HEK293 (cell line): Measurements from ENCODE around the gene MAP3K12.
A peak's percentile ranks its signal among the peaks of the same experiment; 100 is the strongest.

Experiments used
- HOXC10 ChIP-seq: sonication (generic); formaldehyde crosslinking; IDR thresholded peaks from 2 replicates; pipeline ENCODE4 v1.8.1; 2023; ENCODE audit warnings: mild to moderate bottlenecking, missing genetic modification reagents
- OVOL3 ChIP-seq: fragments of 450-650 bp; formaldehyde crosslinking; IDR thresholded peaks from 2 replicates; pipeline ENCODE4 v1.5.1; 2016; ENCODE audit warnings: missing biosample characterization, missing genetic modification characterization
- PRDM6 ChIP-seq: fragments of 450-650 bp; formaldehyde crosslinking; IDR thresholded peaks from 2 replicates; pipeline ENCODE4 v1.5.1; 2017; ENCODE audit warnings: missing biosample characterization, missing genetic modification characterization
- SALL2 ChIP-seq: fragments of 450-650 bp; formaldehyde crosslinking; IDR thresholded peaks from 2 replicates; pipeline ENCODE4 v1.5.0; 2017; ENCODE audit warnings: missing biosample characterization, mild to moderate bottlenecking, missing genetic modification characterization, borderline replicate concordance
- SCRT1 ChIP-seq: fragments of 450-650 bp; formaldehyde crosslinking; IDR thresholded peaks from 2 replicates; pipeline ENCODE4 v1.5.1; 2016; ENCODE audit warnings: missing biosample characterization, missing genetic modification characterization, borderline replicate concordance
- SETDB1 ChIP-seq: IDR thresholded peaks from one replicate; pipeline ENCODE4 v1.6.1; 2017; ENCODE audit warnings: mild to moderate bottlenecking, low read length, moderate library complexity, mixed read lengths; ENCODE audit not compliant: insufficient read length
- WT1 ChIP-seq: fragments of 450-650 bp; formaldehyde crosslinking; IDR thresholded peaks from 2 replicates; pipeline ENCODE4 v1.5.1; 2016; ENCODE audit warnings: missing biosample characterization, missing genetic modification characterization
- ZBTB1 ChIP-seq: fragments of 450-650 bp; formaldehyde crosslinking; IDR thresholded peaks from 2 replicates; pipeline ENCODE4 v1.5.1; 2016; ENCODE audit warnings: missing biosample characterization, missing genetic modification characterization
- ZBTB20 ChIP-seq: fragments of 450-650 bp; formaldehyde crosslinking; IDR thresholded peaks from 2 replicates; pipeline ENCODE4 v1.5.1; 2016; ENCODE audit warnings: missing biosample characterization, missing genetic modification characterization
- ZBTB8A ChIP-seq: fragments of 450-650 bp; formaldehyde crosslinking; IDR thresholded peaks from 2 replicates; pipeline ENCODE4 v1.5.1; 2016; ENCODE audit warnings: missing biosample characterization, missing genetic modification characterization
- ZNF112 ChIP-seq: fragments of 450-650 bp; formaldehyde crosslinking; IDR thresholded peaks from 2 replicates; pipeline ENCODE4 v1.5.0; 2017; ENCODE audit warnings: missing biosample characterization, missing genetic modification characterization
- ZNF133 ChIP-seq: fragments of 450-650 bp; formaldehyde crosslinking; IDR thresholded peaks from 2 replicates; pipeline ENCODE4 v1.5.1; 2016; ENCODE audit warnings: missing biosample characterization, missing genetic modification characterization
- ZNF155 ChIP-seq: fragments of 450-650 bp; formaldehyde crosslinking; IDR thresholded peaks from 2 replicates; pipeline ENCODE4 v1.5.1; 2016; ENCODE audit warnings: missing biosample characterization, missing genetic modification characterization
- ZNF266 ChIP-seq: fragments of 450-650 bp; formaldehyde crosslinking; IDR thresholded peaks from 2 replicates; pipeline ENCODE4 v1.5.1; 2016; ENCODE audit warnings: missing biosample characterization, missing genetic modification characterization, low read depth
- ZNF292 ChIP-seq: fragments of 450-650 bp; formaldehyde crosslinking; IDR thresholded peaks from 2 replicates; pipeline ENCODE4 v1.5.1; 2016; ENCODE audit warnings: low read depth, missing biosample characterization, missing genetic modification characterization, borderline replicate concordance
- ZNF302 ChIP-seq: fragments of 450-650 bp; formaldehyde crosslinking; IDR thresholded peaks from 2 replicates; pipeline ENCODE4 v1.5.1; 2016; ENCODE audit warnings: missing biosample characterization, missing genetic modification characterization, low read depth
- ZNF324 ChIP-seq: fragments of 450-650 bp; formaldehyde crosslinking; IDR thresholded peaks from 2 replicates; pipeline ENCODE4 v1.5.1; 2016; ENCODE audit warnings: missing biosample characterization, missing genetic modification characterization
- ZNF362 ChIP-seq: fragments of 450-650 bp; formaldehyde crosslinking; IDR thresholded peaks from 2 replicates; pipeline ENCODE4 v1.5.1; 2016; ENCODE audit warnings: missing biosample characterization, missing genetic modification characterization
- ZNF48 ChIP-seq: fragments of 450-650 bp; formaldehyde crosslinking; IDR thresholded peaks from 2 replicates; pipeline ENCODE4 v1.5.1; 2016; ENCODE audit warnings: missing biosample characterization, missing genetic modification characterization
- ZNF501 ChIP-seq: fragments of 450-650 bp; formaldehyde crosslinking; IDR thresholded peaks from 2 replicates; pipeline ENCODE4 v1.5.1; 2016; ENCODE audit warnings: missing biosample characterization, missing genetic modification characterization
- ZNF555 ChIP-seq: fragments of 450-650 bp; formaldehyde crosslinking; conservative IDR thresholded peaks from 2 replicates; pipeline ENCODE4 v1.5.1; 2017; ENCODE audit warnings: missing biosample characterization, mild to moderate bottlenecking, missing genetic modification characterization, inconsistent platforms
- ZNF560 ChIP-seq: fragments of 450-650 bp; formaldehyde crosslinking; IDR thresholded peaks from 2 replicates; pipeline ENCODE4 v1.5.1; 2017; ENCODE audit warnings: missing biosample characterization, missing genetic modification characterization, borderline replicate concordance
- ZNF580 ChIP-seq: fragments of 450-650 bp; formaldehyde crosslinking; IDR thresholded peaks from 2 replicates; pipeline ENCODE4 v1.5.1; 2016; ENCODE audit warnings: missing biosample characterization, missing genetic modification characterization
- ZNF610 ChIP-seq: fragments of 450-650 bp; formaldehyde crosslinking; IDR thresholded peaks from 2 replicates; pipeline ENCODE4 v1.5.1; 2016; ENCODE audit warnings: missing biosample characterization, missing genetic modification characterization, borderline replicate concordance
- ZNF670 ChIP-seq: fragments of 450-650 bp; formaldehyde crosslinking; IDR thresholded peaks from 2 replicates; pipeline ENCODE4 v1.5.1; 2016; ENCODE audit warnings: missing biosample characterization, missing genetic modification characterization, low read depth
- ZNF776 ChIP-seq: fragments of 450-650 bp; formaldehyde crosslinking; IDR thresholded peaks from 2 replicates; pipeline ENCODE4 v1.5.0; 2017; ENCODE audit warnings: missing biosample characterization, missing genetic modification characterization, borderline replicate concordance
- ZNF777 ChIP-seq: fragments of 450-650 bp; formaldehyde crosslinking; IDR thresholded peaks from 2 replicates; pipeline ENCODE4 v1.5.1; 2017; ENCODE audit warnings: missing biosample characterization, missing genetic modification characterization, borderline replicate concordance
- ZNF792 ChIP-seq: fragments of 450-650 bp; formaldehyde crosslinking; IDR thresholded peaks from 2 replicates; pipeline ENCODE4 v1.5.1; 2016; ENCODE audit warnings: missing biosample characterization, missing genetic modification characterization
- ZSCAN4 ChIP-seq: fragments of 450-650 bp; formaldehyde crosslinking; IDR thresholded peaks from 2 replicates; pipeline ENCODE4 v1.5.1; 2017; ENCODE audit warnings: missing biosample characterization, missing genetic modification characterization
- TF ChIP-seq, protein P1 (sequence below): fragments of 450-650 bp; formaldehyde crosslinking; IDR thresholded peaks from 2 replicates; pipeline ENCODE4 v1.5.1; 2016; ENCODE audit warnings: missing biosample characterization, missing genetic modification characterization, borderline replicate concordance

Gene MAP3K12

DNA sequence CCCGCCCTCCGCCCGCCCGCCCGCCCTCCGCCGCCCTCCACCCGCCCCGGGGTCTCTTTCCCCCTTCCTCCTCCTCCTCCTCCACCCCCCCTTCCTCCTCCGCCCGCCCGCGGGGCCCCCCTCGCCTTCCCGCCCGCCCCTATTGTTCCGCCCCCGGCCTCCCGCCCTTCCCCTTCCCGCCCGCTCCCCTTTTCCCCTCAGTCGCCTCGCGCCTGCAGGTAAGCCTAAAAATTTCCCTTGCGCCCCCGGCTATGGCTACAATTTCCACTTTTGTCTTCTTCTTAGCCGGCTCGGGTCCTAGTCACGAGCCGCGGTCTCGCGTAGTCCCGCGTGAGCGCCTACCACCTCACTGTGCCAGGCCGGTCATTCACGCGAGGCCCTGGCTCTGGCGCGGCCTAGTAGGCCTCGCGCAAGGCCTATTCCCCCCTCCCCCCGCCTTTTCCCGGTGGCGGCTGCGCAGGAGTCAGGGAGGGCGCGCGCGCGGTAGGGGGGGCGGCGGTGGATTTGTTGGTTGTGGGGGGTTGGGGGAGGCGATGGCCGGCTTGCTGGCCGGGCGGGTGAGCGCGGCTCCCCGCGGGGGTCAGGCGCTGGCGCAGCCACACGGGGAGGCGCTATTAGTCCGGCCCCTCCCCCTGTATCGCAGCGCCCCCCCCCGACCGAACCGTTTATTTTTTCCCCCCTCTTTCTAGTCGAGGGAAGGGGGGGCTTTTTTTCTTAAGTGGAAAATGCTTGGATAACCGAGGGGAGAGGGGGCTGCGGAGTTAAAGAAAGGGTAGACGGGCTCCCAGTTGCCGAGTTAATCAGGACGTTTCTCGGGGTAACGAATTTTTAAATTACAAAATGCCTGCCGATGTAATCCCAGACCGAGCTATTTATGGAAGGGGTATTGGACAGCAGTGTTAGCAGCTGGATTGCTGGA, 46.8 kb downstream of the MAP3K12 start (continued):
- TF ChIP-seq PRDM6 (tag by site-specific recombination) (no peak), ZNF580 (tag by site-specific recombination) (peak; percentile 82), ZNF324 (tag by site-specific recombination) (peak; percentile 92), ZBTB8A (tag by site-specific recombination) (peak; percentile 90), ZNF792 (tag by site-specific recombination) (peak; percentile 42; the same call in 1 of the 2 replicates), ZBTB1 (tag by site-specific recombination) (no peak; the same call in 1 of the 2 replicates), ZNF362 (no peak), ZNF292 (no peak), ZNF155 (tag by site-specific recombination) (no peak), SCRT1 (tag by site-specific recombination) (no peak), ZNF133 (tag by site-specific recombination) (no peak), ZNF302 (no peak), ZNF610 (peak; percentile 85), ZNF777 (no peak), HOXC10 (CRISPR knock-in tag) (no peak), ZNF776 (tag by site-specific recombination) (no peak), ZNF501 (tag by site-specific recombination) (peak; percentile 35; the same call in 1 of the 2 replicates), ZNF555 (tag by site-specific recombination) (no peak), SETDB1 (no peak), ZNF48 (tag by site-specific recombination) (no peak), SALL2 (tag by site-specific recombination) (no peak), ZBTB20 (peak; percentile 31; the same call in 1 of the 2 replicates), OVOL3 (tag by site-specific recombination) (peak; percentile 64), ZNF112 (tag by site-specific recombination) (no peak), ZSCAN4 (tag by site-specific recombination) (peak; percentile 54; the same call in 1 of the 2 replicates), ZNF560 (tag by site-specific recombination) (no peak), WT1 (tag by site-specific recombination) (no peak; the same call in none of the 2 replicates), ZNF670 (tag by site-specific recombination) (no peak), ZNF266 (tag by site-specific recombination) (no peak)
- TF ChIP-seq, protein P1, sequence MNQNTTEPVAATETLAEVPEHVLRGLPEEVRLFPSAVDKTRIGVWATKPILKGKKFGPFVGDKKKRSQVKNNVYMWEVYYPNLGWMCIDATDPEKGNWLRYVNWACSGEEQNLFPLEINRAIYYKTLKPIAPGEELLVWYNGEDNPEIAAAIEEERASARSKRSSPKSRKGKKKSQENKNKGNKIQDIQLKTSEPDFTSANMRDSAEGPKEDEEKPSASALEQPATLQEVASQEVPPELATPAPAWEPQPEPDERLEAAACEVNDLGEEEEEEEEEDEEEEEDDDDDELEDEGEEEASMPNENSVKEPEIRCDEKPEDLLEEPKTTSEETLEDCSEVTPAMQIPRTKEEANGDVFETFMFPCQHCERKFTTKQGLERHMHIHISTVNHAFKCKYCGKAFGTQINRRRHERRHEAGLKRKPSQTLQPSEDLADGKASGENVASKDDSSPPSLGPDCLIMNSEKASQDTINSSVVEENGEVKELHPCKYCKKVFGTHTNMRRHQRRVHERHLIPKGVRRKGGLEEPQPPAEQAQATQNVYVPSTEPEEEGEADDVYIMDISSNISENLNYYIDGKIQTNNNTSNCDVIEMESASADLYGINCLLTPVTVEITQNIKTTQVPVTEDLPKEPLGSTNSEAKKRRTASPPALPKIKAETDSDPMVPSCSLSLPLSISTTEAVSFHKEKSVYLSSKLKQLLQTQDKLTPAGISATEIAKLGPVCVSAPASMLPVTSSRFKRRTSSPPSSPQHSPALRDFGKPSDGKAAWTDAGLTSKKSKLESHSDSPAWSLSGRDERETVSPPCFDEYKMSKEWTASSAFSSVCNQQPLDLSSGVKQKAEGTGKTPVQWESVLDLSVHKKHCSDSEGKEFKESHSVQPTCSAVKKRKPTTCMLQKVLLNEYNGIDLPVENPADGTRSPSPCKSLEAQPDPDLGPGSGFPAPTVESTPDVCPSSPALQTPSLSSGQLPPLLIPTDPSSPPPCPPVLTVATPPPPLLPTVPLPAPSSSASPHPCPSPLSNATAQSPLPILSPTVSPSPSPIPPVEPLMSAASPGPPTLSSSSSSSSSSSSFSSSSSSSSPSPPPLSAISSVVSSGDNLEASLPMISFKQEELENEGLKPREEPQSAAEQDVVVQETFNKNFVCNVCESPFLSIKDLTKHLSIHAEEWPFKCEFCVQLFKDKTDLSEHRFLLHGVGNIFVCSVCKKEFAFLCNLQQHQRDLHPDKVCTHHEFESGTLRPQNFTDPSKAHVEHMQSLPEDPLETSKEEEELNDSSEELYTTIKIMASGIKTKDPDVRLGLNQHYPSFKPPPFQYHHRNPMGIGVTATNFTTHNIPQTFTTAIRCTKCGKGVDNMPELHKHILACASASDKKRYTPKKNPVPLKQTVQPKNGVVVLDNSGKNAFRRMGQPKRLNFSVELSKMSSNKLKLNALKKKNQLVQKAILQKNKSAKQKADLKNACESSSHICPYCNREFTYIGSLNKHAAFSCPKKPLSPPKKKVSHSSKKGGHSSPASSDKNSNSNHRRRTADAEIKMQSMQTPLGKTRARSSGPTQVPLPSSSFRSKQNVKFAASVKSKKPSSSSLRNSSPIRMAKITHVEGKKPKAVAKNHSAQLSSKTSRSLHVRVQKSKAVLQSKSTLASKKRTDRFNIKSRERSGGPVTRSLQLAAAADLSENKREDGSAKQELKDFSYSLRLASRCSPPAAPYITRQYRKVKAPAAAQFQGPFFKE (tag by site-specific recombination), result no peak
